HG03025 (cell line): ENCODE results near the gene ASCL1.

Experiments used
- ATAC-seq: cut with Tn5 transposase; IDR thresholded peaks from one replicate; pipeline ENCODE4 v1.9.1; 2021; ENCODE audit warnings: mild to moderate bottlenecking, moderate library complexity; ENCODE audit not compliant: unreplicated experiment, low FRiP score

Gene ASCL1

DNA sequence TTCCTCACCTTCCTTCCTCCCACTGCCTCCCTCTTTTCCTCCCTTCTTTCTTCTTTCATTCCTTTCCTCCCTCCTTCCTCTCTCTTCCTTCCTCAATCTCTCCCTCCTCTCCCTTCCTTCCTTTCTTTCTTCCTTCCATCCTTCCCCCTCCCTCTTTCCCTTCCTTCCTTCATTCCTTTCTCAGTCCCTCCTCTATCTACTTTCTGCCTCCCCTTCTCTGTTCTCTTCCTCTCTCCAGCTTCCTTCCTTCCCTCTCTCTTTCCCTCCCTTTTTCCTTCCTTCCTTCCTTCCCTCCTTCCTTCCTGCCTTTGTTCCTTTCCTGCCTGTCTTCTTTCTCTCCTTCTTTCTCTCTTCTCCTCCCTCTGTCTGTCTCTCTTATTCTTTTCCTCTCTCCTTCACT lies 16.1 kb downstream of the ASCL1 start:
- no peak for ATAC-seq

DNA sequence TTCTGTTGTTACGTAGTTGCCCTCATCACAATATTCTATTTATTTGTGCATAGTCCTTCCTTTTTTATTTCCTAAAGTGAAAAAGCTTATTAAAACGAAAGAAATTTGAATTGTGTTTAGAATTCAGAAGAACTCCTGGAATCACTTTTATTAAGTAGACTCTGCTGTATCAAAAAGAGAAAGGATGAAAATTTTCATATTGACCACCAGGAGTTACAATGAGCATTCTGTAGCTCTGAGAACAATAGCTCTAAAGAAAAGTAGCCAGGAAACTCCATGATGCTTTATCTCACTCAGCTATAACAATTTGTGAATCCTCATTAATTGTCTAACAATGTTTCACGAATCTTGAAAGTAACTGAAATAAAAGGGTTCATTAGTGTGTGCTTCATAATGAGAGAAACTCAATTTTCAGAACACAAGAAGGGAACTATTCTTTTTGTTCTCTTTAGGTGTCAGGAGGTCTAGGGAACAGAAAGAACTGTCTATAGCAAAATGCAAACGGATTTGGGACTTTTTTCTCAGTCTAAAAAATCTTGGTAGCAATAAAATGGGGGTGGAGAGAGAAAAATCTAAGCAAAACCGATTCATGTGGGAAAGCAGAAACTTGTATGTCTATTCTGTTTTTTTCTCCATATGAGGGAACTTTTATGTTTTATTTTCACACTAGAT lies 19.3 kb downstream of the ASCL1 start:
- ATAC-seq: no peak

DNA sequence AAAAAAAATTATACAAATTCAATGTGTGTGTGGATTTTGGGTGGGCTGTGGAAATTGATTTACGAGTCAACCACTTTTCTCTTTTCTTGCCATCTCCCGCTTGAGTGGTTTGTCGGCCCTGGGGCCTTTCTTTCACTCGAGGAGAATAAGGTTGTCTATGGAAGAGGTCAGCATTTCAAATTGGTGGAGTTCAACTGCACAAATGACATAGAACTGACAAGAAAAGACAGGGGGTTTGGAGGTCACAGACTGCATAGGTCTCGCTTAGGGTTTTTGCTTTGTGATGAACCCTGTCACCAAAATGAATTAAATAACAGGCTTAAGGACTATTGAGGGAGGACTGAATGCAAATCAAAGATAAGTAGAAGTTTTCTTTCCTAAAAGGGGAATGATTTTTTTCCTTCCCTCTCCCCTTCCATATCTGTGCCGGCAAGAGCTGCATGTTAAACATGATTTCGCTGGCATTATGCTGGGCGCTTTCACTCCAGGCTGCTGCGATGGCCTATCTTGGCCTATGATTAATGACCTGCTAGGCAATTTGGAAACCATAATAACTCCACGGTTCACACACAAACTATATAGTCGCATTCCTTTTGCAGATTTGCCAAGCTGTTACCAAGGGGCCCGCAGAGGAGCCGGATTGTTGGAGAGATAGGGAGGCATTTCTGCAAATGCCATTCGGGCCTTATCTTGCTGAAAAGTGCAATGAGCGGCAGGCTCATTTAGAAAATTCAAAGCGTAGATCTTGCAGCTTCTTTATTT lies 20.7 kb downstream of the ASCL1 start:
- no peak for ATAC-seq

DNA sequence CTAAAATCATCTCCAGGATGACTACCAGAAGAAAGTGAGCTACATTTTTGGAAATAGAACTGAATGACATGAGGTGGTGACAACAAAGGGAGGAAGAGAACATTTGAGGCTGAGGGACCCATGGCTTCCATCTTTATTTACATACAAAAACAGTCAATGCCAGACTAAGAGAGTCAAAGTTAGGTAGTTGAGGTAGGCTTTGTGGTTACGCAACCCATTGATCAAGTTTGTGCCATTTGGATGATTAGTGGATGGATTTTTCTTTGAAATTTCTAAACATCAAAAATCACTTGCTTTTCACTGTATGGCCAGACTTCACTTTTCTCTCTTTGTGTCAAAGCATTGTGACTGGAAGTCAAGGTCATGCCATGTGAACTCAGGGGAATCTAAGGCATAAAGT lies 22.9 kb downstream of the ASCL1 start:
- no peak for ATAC-seq

DNA sequence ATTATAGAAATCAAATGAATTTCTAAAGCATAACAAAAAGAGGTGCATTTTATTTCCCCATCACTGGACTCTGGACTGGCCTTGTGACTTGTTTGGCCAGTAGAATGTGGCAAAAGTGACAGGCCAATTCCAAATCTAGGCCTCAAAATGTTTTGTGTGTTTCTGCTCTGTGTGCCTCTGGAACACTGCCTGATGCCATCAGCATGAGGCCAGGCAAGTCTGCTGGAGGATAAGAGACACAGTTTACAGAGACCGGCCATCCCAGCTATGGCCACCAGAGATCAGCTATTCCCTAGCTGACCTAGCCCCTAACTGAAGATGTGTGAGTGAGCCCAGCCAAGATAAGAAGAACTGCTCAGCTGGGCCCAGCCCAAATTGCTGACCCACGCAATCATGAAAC lies 32.9 kb downstream of the ASCL1 start:
- no peak for ATAC-seq

DNA sequence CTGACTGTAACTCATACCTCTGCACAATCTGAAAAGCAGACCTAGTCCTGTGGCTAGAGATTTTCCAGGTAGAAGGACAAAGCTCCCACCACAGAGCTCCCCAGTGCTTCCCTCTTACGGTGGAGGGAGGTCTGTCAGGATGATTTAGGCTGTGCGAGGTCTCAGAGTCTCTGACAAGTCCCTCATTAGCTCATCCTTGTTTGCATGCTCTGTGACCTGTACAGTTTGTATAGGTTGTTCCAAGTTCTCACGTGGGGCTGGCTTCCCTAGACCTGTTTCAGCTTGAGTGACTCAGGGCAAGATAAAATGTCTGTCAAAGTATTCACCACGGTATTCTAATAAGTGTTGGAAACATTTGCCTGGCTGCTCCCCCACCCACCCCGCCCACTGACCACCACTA lies 34.8 kb downstream of the ASCL1 start:
- ATAC-seq: no peak

DNA sequence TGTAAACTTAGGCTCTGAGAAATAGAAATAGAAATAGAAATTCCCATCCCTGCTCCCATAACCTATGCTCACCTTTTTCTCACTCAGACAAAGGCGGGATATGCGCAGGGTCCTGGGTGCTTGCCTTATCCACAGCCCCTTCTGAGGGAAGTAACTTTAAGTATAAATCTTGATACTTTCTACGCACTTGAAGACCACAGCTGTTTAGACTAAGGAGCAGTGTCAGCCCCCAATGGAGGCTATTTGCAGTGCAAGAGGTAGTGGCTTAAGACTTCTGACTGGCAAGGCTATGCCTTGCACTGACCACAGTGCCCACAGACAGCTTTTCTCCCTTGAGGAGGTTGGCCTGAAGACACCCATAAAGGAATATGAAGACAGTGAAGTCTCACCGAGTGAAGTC lies 35.2 kb downstream of the ASCL1 start:
- ATAC-seq: no peak

DNA sequence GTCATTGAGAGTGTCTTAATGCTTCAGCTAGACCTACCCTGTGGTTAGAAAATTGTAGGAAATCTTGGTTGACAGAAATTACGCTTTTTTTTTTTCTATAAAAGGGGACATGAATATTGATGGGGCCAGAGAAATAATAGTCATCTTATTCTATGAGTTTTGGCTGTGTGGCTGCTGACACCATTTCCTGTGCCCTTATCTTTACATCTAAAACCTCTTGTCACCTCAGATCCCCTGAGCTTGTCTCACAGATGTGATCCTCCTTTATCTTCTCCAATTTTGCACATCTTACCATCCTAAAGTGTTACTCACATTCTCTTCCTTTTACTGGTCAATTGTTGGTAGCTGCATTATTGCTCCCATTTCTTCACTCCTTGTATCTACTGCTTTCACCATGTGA lies 36.1 kb downstream of the ASCL1 start:
- ATAC-seq: no peak

DNA sequence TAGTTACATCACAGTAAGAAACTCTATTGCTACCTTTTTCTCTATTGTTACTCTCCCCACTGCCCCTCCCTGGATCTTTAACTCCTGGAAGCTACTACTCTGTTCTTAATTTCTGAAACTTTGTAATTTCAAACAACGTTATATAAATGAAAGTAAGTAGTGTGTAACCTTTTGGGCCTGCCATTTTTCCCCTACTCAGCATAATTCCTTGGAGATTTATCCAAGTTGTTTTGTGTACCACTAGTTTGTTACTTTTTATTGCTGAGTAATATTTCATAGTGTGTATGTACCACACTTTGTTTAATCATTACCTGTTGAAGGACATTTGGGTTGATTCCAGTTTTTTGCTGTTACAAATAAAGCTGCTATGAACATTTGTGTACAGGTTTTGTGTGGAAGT lies 37.9 kb downstream of the ASCL1 start:
- ATAC-seq: no peak
